Parathyroid adenoma (tissue), 2 donors: ENCODE data around the gene PLA2G5.

Source experiments
- H2AFZ ChIP-seq: fragments of 300-600 bp; sonication (generic); one replicate; pipeline ENCODE4 v1.7.0; 2017; ENCODE audit warnings: antibody characterized with exemption, mild to moderate bottlenecking
- H3K27ac ChIP-seq: fragments of 300-600 bp; sonication (generic); one replicate; pipeline ENCODE4 v1.7.0; 2017
- H3K27me3 ChIP-seq: fragments of 300-600 bp; sonication (generic); one replicate; pipeline ENCODE4 v1.7.0; 2017; ENCODE audit warnings: low read length; ENCODE audit not compliant: control insufficient read depth, insufficient read depth
- H3K36me3 ChIP-seq: fragments of 300-600 bp; sonication (generic); one replicate; pipeline ENCODE4 v1.7.0; 2017; ENCODE audit warnings: low read length; ENCODE audit not compliant: control insufficient read depth, insufficient read depth
- H3K4me1 ChIP-seq: fragments of 300-600 bp; sonication (generic); one replicate; pipeline ENCODE4 v1.7.0; 2017; ENCODE audit warnings: control low read depth
- H3K4me2 ChIP-seq: fragments of 300-600 bp; sonication (generic); one replicate; pipeline ENCODE4 v1.7.0; 2017; ENCODE audit warnings: low read length
- H3K4me3 ChIP-seq: fragments of 300-600 bp; sonication (generic); one replicate; pipeline ENCODE4 v1.7.0; 2017; ENCODE audit warnings: low read depth, low read length
- H3K79me2 ChIP-seq: fragments of 300-600 bp; sonication (generic); one replicate; pipeline ENCODE4 v1.7.0; 2017; ENCODE audit warnings: control low read depth
- H3K9ac ChIP-seq: fragments of 300-600 bp; sonication (generic); one replicate; pipeline ENCODE4 v1.7.0; 2017; ENCODE audit warnings: mild to moderate bottlenecking
- H3K9me3 ChIP-seq: fragments of 300-600 bp; sonication (generic); one replicate; pipeline ENCODE4 v1.7.0; 2017; ENCODE audit warnings: low read length; ENCODE audit not compliant: control insufficient read depth
- CTCF ChIP-seq: fragments of 300-600 bp; sonication (generic); IDR thresholded peaks from one replicate; pipeline ENCODE4 v1.7.0; 2017; ENCODE audit warnings: antibody characterized with exemption, mild to moderate bottlenecking
- donor health status: primary hyperparathyroidism.

PLA2G5 gene

GRCh38 chr1:20096840-20097447 is 26.9 kb downstream of the PLA2G5 start:
- H3K4me1 ChIP-seq, result no peaks in the 10 kb centered on the region
- H3K27ac ChIP-seq, result no peak overlapping the region
- H2AFZ ChIP-seq, result no peak overlapping the region
- no peaks in the 10 kb centered on the region for H3K79me2 ChIP-seq
- H3K27me3 ChIP-seq, result no peaks in the 10 kb centered on the region
- H3K9ac ChIP-seq, result no peak overlapping the region
- no peaks in the 10 kb centered on the region for H3K36me3 ChIP-seq
- no peaks in the 10 kb centered on the region for H3K9me3 ChIP-seq
- H3K4me3 ChIP-seq, result no peak overlapping the region
- TF ChIP-seq CTCF, result no peak
- H3K4me2 ChIP-seq, result no peak overlapping the region

- no peak overlapping the region for H3K27ac ChIP-seq
- no peak for TF ChIP-seq CTCF
- no peaks in the 10 kb centered on the region for H3K9me3 ChIP-seq
- H3K9ac ChIP-seq, result no peak overlapping the region
- H2AFZ ChIP-seq, result no peak overlapping the region
- H3K36me3 ChIP-seq, result no peaks in the 10 kb centered on the region
- no peak overlapping the region for H3K4me2 ChIP-seq
- no peaks in the 10 kb centered on the region for H3K79me2 ChIP-seq
- no peaks in the 10 kb centered on the region for H3K27me3 ChIP-seq
- no peak overlapping the region for H3K4me3 ChIP-seq
- H3K4me1 ChIP-seq, result no peaks in the 10 kb centered on the region
Measured at GRCh38 chr1:20099533-20099932, 29.5 kb downstream of the PLA2G5 start.

GRCh38 chr1:20100632-20101355 is 30.8 kb downstream of the PLA2G5 start:
- H3K79me2 ChIP-seq, result no peaks in the 10 kb centered on the region
- no peak overlapping the region for H2AFZ ChIP-seq
- no peaks in the 10 kb centered on the region for H3K9me3 ChIP-seq
- H3K27ac ChIP-seq, result no peak overlapping the region
- no peaks in the 10 kb centered on the region for H3K4me1 ChIP-seq
- H3K4me3 ChIP-seq, result no peak overlapping the region
- TF ChIP-seq CTCF, result peak; percentile 49
- H3K36me3 ChIP-seq, result no peaks in the 10 kb centered on the region
- no peak overlapping the region for H3K9ac ChIP-seq
- H3K27me3 ChIP-seq, result no peaks in the 10 kb centered on the region
- H3K4me2 ChIP-seq, result no peak overlapping the region

- H3K27ac ChIP-seq, result no peak overlapping the region
- H3K79me2 ChIP-seq, result no peaks in the 10 kb centered on the region
- H3K4me2 ChIP-seq, result no peak overlapping the region
- H3K36me3 ChIP-seq, result no peaks in the 10 kb centered on the region
- no peak for TF ChIP-seq CTCF
- H3K4me3 ChIP-seq, result no peak overlapping the region
- no peaks in the 10 kb centered on the region for H3K27me3 ChIP-seq
- H3K9ac ChIP-seq, result no peak overlapping the region
- H3K4me1 ChIP-seq, result no peaks in the 10 kb centered on the region
- no peaks in the 10 kb centered on the region for H3K9me3 ChIP-seq
- H2AFZ ChIP-seq, result no peak overlapping the region
Measured at GRCh38 chr1:20102875-20103274, 32.9 kb downstream of the PLA2G5 start.

- Histone ChIP-seq H3K4me3 (no peak overlapping the region), H3K79me2 (no peaks in the 10 kb centered on the region), H3K4me1 (no peaks in the 10 kb centered on the region), H3K27me3 (no peaks in the 10 kb centered on the region), H3K9me3 (no peaks in the 10 kb centered on the region), H3K36me3 (no peaks in the 10 kb centered on the region), H3K4me2 (no peak overlapping the region), H2AFZ (no peak overlapping the region), H3K9ac (no peak overlapping the region), H3K27ac (no peak overlapping the region)
- TF ChIP-seq CTCF, result no peak
Measured at GRCh38 chr1:20105856-20106255, 35.9 kb downstream of the PLA2G5 start.
